CD4-positive, alpha-beta T cell treated with Interleukin-21 for 1 hour (primary cell): ENCODE data around the gene MGAT3.
A peak's percentile ranks its signal among the peaks of the same experiment; 100 is the strongest.

Experiments
- DNase-seq: peaks from one replicate; pipeline ENCODE4 v3.0.0-alpha.2; 2020

The MGAT3 gene

GRCh38 chr22:39534092-39534506 lies 77.3 kb downstream of the MGAT3 start:
- DNase-seq: no peak

GRCh38 chr22:39534591-39535356 lies 78.0 kb downstream of the MGAT3 start:
- peak; percentile 79 for DNase-seq

- DNase-seq: no peak
These were observed 78.5 kb downstream of the MGAT3 start for GRCh38 chr22:39535357-39535725.

GRCh38 chr22:39535831-39536449 lies 79.1 kb downstream of the MGAT3 start:
- DNase-seq: no peak

GRCh38 chr22:39536711-39537110 lies 79.9 kb downstream of the MGAT3 start:
- no peak for DNase-seq

GRCh38 chr22:39537975-39538374 lies 81.2 kb downstream of the MGAT3 start:
- DNase-seq: no peak
